Stimulated activated CD8-positive, alpha-beta memory T cell treated with anti-CD3 and anti-CD28 coated beads, Interleukin-12 subunit alpha, Interleukin-12 subunit beta, amount 100 ng/mL, for 4 hours (primary cell): ENCODE results near the gene GLP2R.
"Not testable (repeated sequence)": the region's sequence is repeated elsewhere in the genome, so short reads cannot be mapped to it uniquely, and the experiment has no call there.

Experiments
- DNase-seq: peaks from one replicate; pipeline ENCODE4 v3.0.0-alpha.2; 2020; ENCODE audit warnings: low read depth

GLP2R gene

DNA sequence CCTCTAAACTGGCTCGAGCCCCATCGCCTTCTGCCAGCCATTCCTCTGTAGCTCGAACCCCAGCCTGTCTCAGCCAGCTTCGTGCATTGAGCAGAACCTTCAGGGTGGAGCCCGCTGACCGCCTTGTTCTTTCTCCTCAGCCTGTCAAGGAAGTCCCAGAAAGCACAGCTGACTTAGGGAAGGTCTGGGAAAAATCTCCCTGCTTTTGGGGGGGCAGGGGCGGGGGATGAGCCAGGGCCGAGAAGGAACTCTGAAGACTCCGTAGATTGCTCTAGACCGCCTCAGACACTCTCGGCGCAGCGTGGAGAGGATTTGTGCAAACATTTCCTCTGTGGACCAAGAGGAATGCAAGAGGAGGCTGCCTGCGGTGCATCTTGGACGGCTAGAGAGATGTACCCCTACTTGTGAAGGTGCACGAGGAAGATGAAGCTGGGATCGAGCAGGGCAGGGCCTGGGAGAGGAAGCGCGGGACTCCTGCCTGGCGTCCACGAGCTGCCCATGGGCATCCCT is at the start of gene GLP2R:
TSS of gene GLP2R (plus strand) at position 284 of the 510 bp plus-strand sequence. CDS start at position 424, 140 bp downstream.
- DNase-seq, result no peak

DNA sequence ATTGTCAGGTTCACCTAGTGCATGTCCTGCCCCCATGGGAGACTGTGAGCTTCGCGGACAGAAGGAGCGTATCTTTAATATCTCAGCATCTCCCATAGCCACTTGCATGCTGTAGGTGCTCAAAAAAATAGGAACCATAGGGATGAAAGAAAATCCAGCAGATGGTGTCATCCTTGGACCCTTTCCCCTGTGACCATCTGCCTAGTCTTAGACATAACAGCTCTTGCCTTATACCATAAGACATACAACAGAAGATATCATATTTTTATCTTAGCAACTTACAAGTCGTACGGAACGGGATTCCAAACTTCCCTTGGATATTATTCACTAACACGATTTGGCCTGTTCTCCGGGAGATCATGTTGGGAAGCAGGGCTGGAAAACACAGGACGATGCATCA is 48.8 kb upstream of the GLP2R start:
- no peak for DNase-seq

GRCh38 chr17:9780552-9780951 is 45.2 kb upstream of the GLP2R start:
- DNase-seq, result no peak

DNA sequence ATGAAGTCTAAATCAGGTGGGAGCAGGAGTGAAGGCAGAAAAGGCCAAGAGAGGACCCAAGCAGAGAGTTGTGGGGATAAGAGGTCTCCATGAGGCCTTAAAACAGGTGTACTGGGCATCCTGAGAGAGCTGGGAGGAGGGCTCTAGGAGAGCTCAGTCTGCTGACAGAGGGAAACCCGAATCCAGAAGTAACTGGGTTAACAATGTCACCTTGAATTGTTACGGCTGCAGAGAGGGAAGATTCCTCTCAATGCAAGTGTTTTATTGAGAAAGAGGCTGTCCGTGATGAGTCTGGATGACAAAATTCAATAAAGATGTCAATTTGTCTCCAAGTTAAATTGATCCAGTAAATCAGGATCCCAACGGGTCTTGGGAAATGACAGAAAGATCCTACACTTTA is 42.7 kb upstream of the GLP2R start:
- DNase-seq, result no peak

DNA sequence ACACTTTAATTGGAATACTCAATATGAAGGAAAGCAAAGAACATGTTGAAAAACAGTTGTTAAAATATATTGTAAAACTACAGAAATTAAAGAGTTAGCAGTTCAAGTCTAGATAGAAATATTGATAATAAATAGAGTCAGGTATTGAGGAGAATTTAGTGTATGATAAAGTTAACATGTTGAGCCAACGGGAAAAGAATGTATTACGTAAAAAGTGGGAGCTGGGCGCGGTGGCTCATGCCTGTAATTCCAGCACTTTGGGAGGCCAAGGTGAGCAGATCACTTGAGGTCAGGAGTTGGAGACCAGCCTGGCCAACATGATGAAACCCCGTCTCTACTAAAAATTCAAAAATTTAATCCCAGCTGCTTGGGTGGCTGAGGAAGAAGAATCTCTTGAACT is 42.3 kb upstream of the GLP2R start:
- DNase-seq, result not testable (repeated sequence)

GRCh38 chr17:9784544-9784943 is 41.2 kb upstream of the GLP2R start:
- DNase-seq, result no peak

GRCh38 chr17:9788601-9789000 is 37.1 kb upstream of the GLP2R start:
- no peak for DNase-seq

- no peak for DNase-seq
Measured at GRCh38 chr17:9790316-9790715, 35.4 kb upstream of the GLP2R start.

DNA sequence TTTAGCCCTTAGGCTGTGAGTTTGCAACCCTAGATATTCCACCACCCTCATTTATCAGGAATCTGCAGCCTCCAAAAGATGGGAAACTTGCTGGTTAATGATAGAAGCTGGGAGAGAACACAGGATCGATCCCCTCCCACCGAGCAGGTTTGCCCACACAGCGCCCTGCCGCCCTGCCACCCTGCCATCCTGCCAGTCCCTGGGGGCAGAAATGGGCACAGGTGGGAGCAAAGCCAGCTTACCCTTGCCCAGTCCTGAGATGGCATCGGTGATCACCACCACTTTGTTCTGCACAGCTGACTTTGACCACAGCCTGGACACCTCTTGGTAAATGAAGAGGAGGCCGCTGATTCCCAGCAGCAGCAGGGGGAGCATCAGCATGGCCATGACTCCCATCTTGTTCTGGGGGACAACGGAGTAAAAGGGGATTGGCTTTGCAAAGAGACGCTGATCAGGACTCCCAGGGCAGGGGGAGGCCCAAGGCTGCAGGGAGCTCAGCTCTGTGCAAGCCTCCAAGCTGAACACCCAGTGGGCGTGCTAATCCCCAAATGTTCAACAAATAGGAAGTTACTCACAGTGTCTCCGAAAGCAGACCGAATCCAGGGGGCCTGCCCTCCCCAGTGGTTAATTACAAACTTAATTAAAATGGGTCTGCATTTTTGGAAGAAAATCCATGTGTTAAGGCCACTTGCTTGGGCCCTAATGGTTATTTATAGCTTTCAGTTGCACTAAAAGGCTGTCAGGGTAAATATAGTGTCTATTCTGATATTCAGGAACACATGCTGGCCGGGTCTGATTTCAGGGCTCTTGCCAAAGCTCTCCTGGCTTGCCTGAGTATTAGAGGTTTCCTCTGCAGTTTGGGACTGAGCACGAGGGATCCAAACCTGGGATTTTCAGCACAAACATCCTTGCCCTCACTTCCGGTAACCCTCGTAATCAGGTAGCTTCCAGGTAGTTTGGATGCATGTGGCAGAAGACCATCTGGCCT is 34.5 kb upstream of the GLP2R start, which contains the start of gene DHRS7C:
TSS of gene DHRS7C (minus strand) at position 704 of the 988 bp plus-strand sequence. CDS start at position 396, 308 bp downstream.
- DNase-seq, result no peak

DNA sequence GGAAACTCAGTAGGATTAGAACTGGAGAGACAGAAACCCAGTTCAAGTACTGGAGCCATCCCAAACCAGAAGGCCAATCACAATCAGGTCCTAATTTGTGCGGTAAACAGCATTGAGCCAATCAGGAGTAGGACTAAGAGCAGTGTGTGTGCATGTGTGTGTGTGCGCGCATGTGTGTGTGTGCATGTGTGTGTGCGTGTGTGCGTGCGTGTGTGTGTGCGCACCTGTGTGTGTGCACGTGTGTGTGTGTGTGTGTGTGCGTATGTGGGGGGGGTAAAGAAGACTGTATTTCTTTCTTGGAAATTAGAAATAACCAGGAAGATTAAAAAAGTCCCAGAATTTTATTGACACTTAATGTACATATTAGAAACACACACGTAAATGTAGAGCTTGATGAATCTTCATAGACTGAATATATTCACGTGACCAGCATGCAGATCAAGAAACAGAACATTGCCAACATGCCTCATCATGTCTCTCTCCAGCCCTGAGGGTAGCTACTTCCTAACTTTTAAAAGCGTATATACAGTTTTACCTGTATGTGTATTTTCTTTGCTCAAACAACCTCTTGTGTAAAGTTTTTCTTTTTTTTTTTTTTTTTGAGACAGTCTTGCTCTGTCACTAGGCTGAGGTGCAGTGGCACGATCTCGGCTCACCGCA is 33.4 kb upstream of the GLP2R start:
- DNase-seq, result no peak

GRCh38 chr17:9798008-9798407 is 27.7 kb upstream of the GLP2R start:
- no peak for DNase-seq

DNA sequence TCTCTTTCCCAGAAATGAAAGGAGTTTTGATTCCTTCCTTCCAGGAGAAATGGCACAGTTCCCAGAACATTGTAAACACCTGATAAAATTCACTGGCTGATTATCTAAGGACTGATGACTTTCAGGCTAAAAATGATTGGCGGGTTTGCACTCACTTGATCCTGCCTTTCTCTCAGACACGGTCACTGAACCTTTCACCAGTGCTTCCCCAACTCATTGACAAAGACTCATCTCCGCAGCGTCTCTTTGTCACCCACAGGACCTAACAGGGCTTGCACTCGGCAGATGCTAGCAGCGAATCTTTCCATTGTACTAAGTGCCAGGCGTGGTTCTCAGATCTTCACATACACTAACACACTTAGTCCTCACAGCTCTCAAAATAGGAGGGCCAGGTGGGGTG is 27.0 kb upstream of the GLP2R start:
- DNase-seq, result no peak

- DNase-seq, result no peak
Measured at GRCh38 chr17:9801505-9801904, 24.2 kb upstream of the GLP2R start.

DNA sequence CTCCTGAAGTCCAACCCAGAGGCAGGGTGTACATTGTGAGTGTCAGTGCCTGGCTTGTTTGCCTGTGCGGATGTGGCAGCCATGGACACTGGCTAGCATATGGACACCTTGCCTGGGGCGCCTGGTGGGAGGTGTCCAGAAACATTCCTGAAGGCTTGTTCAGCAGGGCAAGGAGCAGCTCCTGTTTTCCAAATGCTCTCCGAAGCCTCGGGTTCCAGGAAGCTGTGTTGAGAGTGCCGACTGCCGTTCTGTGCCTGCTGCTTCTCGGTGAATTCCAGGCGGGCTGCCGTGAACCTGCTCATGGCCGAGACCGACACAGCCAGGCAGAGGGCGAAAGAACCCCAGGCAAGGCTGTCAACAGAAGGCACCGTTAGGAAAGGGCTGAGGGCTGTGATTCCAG is 23.4 kb upstream of the GLP2R start:
- no peak for DNase-seq

- no peak for DNase-seq
Measured at GRCh38 chr17:9802697-9803096, 23.0 kb upstream of the GLP2R start.

- DNase-seq, result no peak
Measured at GRCh38 chr17:9805769-9806168, 20.0 kb upstream of the GLP2R start.

- DNase-seq, result no peak
Measured at GRCh38 chr17:9806699-9807098, 19.0 kb upstream of the GLP2R start.

- DNase-seq, result no peak
Measured at GRCh38 chr17:9809409-9809808, 16.3 kb upstream of the GLP2R start.

DNA sequence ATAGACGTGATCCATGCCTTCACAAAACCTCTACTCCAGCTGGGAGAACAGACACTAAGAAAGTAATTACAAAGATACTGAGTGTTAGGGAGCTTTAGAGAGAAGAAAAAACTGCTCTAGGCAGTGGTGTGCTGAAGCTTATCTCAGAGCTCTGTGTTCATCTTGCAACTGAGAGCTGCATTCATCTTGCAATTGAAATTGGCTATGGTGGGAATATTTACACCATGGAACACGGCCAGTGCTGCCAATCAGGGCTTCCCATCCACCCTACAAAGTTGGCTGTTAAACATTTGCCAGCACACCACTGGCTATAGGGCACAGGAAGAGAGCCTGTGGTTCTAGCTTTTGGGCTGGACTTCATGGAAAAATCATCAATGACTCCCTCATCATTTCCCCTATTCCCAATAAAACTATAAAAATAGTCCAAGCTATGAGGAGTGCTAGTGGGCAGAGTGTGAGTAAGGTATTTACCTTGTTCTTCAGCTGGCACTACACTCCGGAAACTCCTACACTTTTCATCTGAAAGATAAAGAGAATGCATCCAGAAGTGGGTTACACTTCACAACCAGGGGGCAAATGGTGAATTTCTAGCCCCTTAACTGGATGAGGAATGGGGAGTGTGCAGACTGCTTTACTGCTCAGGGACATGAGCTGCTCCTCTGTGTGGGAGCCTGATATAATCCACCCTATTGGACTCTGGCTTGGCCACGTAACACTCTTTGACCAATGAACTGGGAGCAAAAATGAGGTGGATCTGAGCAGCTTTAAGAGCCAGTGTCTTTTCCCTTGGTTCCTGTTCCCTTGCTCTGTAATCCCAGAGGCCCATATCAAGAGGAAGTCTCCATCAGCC is 15.4 kb upstream of the GLP2R start:
- DNase-seq, result no peak

DNA sequence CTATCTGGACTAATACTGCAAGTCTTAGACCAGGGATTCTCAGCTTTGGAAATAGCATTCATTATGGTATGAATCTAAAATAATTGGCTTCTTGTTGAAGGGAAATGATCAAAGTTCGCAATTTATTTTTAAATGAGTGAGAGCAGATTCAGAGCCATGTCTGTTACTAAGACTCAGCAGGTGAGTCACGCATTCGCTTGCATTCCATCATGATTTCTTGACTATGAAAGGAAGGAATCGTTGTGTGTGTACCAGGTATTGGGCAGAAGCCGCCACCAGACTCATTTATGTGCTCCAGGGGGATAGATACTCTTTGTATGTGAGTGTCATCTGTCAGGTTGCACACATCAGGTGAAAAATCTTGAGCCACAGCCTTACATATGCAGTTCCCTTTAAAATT is 14.6 kb upstream of the GLP2R start:
- no peak for DNase-seq

- DNase-seq, result no peak
Measured at GRCh38 chr17:9811537-9811936, 14.2 kb upstream of the GLP2R start.

- DNase-seq, result no peak
Measured at GRCh38 chr17:9813166-9813565, 12.6 kb upstream of the GLP2R start.
